Mucosa of stomach (tissue), 1 donor: Measurements from ENCODE around the gene CELF1.
"Not testable (repeated sequence)": the region's sequence is repeated elsewhere in the genome, so short reads cannot be mapped to it uniquely, and the experiment has no call there.

Source experiments
- H3K27me3 ChIP-seq: one replicate; pipeline ENCODE4 v1.7.0; 2013; ENCODE audit warnings: mild to moderate bottlenecking, low read length; ENCODE audit not compliant: control insufficient read depth, insufficient read depth
- H3K36me3 ChIP-seq: one replicate; pipeline ENCODE4 v1.7.0; 2013; ENCODE audit warnings: low read length; ENCODE audit not compliant: control insufficient read depth, insufficient read depth
- H3K4me1 ChIP-seq: one replicate; pipeline ENCODE4 v1.7.0; 2013; ENCODE audit warnings: mild to moderate bottlenecking, low read length; ENCODE audit not compliant: control insufficient read depth, insufficient read depth
- H3K4me3 ChIP-seq: one replicate; pipeline ENCODE4 v1.7.0; 2013; ENCODE audit warnings: low read length
- H3K9ac ChIP-seq: one replicate; pipeline ENCODE4 v1.7.0; 2013; ENCODE audit warnings: mild to moderate bottlenecking, low read length, moderate library complexity
- H3K9me3 ChIP-seq: one replicate; pipeline ENCODE4 v1.7.0; 2013; ENCODE audit warnings: mild to moderate bottlenecking, low read length, moderate library complexity; ENCODE audit not compliant: control insufficient read depth
- donor health status: Pancreatic carcinoma.

The CELF1 gene

DNA sequence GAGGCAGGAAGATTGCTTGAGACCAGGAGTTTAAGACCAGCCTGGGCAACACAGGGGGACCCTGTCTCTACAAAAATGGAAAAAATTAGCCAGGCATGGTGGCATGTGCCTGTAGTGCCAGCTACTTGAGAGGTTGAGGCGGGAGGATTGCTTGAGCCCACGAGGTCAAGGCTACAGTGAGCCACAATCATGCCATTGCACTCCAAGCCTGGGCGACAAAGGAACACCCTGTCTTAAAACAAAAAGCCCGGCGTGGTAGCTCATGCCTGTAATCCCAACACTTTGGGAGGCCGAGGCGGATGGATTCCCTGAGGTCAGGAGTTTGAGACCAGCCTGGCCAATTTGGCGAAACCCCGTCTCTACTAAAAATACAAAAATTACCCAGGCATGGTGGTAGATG lies 22.2 kb downstream of the CELF1 start:
- H3K9me3 ChIP-seq, H3K4me3 ChIP-seq, H3K4me1 ChIP-seq: not testable (repeated sequence)

DNA sequence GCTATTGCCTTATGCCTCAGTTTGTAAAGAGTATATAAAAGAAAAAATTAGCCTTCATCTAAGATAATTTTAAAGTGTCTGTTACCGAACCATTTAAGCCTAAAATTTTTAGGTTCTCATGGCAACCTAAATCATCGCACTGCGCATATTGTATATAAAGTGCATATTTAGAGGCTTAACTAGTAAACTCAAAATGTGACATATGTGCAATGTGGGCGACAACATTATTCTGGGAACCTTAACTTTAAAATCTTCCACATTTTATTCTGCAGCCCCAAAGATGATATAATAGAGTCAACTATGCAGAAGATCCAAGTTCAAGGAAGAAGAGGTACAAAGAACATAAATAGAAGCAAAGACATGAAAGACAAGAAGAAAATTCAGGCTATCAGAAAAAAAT lies 23.0 kb downstream of the CELF1 start:
- no peaks in the 10 kb centered on the region for H3K27me3 ChIP-seq
- no peaks in the 10 kb centered on the region for H3K9me3 ChIP-seq
- H3K36me3 ChIP-seq, result no peaks in the 10 kb centered on the region
- H3K4me1 ChIP-seq, result peaks cover 7% of the 10 kb centered on the region
- no peak overlapping the region for H3K9ac ChIP-seq
- no peak overlapping the region for H3K4me3 ChIP-seq

More for the DNA sequence above, 22.2 kb downstream of the CELF1 start:
- H3K27me3 ChIP-seq, H3K9ac ChIP-seq, H3K36me3 ChIP-seq: not testable (repeated sequence)

DNA sequence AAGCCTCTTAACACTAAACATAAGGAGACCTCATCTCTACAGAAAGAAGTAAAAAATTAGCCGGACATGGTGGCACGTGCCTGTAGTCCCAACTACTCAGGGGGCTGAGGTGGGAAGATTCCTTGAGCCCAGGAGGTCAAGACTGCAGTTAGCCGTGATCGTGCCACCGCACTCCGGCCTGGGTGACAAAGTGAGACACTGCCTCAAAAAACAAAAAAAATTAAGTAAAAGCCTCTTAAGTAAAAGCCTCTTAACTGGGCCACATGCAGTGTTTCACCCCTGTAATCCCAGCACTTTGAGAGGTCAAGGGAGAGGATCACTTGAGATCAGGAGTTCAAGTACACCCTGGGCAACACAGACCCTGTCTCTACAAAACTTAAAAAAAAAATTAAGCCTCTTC lies 25.7 kb downstream of the CELF1 start:
- Histone ChIP-seq H3K4me1 (peaks cover 28% of the 10 kb centered on the region), H3K9me3 (no peaks in the 10 kb centered on the region), H3K36me3 (no peaks in the 10 kb centered on the region), H3K4me3 (no peak overlapping the region), H3K27me3 (no peaks in the 10 kb centered on the region), H3K9ac (no peak overlapping the region)

DNA sequence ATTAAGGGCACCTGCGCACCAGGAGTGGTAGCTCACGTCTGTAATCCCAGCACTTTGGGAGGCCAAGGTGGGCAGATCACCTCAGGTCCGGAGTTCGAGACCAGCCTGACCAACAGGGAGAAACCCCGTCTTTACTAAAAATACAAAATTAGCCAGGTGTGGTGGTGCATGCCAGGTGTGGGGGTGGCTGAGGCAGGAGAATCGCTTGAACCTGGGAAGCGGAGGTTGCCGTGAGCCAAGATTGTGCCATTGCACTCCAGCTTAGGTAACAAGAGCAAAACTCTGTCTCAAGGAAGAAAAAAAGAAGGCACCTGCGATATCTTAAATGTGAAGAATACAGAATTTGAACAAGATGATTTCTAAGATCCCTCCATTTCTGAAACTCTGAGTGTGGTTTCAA lies 26.9 kb downstream of the CELF1 start:
- H3K4me3 ChIP-seq, H3K9me3 ChIP-seq, H3K36me3 ChIP-seq, H3K27me3 ChIP-seq, H3K9ac ChIP-seq: not testable (repeated sequence)
- H3K4me1 ChIP-seq, result peaks cover 28% of the 10 kb centered on the region

DNA sequence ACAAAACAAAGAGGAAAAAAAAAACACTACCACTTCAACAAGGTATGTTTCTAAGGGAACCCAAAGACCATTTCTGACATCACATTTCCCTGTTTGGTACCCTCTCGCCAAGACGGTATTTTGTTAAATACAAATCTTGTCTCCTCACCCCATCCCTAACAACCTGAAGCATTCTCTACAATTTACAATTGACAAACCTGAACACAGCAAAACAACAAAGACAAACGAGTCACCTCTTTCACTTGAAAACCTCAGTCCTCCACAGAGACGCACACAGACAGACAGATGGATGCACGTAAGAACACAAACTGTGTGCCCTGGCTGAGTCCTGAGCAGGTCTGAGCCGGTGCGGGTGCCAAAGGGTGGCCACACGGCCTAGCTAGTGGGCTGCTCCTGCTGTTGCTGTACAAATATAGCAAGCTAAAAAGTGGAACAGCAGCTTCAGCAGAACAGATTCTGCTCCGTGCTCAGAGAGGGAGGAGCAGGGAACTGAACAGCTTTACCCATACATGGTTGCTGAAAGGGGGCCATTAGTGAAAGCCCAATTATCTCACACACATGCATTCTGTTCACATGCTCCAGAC lies 28.5 kb downstream of the CELF1 start:
- Histone ChIP-seq H3K4me3 (no peak overlapping the region), H3K4me1 (peaks cover 22% of the 10 kb centered on the region), H3K27me3 (no peaks in the 10 kb centered on the region), H3K36me3 (no peaks in the 10 kb centered on the region), H3K9me3 (no peaks in the 10 kb centered on the region), H3K9ac (no peak overlapping the region)

DNA sequence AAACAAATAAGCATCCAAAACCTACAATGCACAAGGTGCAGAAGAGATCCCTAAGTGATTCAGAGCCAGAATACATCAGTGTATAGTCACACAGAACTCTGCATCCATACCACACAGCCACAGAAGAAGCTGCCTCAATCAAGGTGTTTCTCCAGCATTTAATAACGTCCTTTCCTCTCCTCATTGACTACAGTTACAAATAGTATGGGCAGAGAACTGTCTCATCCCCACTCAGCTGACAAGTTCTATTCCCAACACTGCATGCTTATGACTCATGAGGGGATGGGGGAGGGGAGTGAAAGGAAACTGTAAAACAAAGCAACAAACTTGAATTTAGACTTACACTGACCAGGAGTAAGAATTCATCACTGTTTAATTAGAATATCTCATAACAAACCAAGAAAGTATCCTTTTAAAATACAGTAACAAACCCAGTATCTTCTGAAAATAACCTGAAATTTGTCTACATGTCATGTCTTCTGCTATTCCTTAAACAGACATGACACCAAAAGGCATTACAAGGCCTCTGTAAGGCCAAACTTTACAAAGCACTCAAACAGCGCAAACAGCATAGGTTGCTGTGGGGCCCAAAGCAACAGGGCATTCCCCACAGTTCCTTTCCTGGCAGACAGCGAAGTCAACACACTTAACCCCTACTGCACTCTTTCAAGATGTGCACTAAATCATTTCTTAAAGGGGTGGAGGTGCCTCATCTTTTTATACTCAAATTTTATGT lies 29.3 kb downstream of the CELF1 start:
- Histone ChIP-seq H3K9me3 (no peaks in the 10 kb centered on the region), H3K27me3 (no peaks in the 10 kb centered on the region), H3K36me3 (no peaks in the 10 kb centered on the region), H3K9ac (no peak overlapping the region), H3K4me1 (peaks cover 24% of the 10 kb centered on the region), H3K4me3 (no peak overlapping the region)

DNA sequence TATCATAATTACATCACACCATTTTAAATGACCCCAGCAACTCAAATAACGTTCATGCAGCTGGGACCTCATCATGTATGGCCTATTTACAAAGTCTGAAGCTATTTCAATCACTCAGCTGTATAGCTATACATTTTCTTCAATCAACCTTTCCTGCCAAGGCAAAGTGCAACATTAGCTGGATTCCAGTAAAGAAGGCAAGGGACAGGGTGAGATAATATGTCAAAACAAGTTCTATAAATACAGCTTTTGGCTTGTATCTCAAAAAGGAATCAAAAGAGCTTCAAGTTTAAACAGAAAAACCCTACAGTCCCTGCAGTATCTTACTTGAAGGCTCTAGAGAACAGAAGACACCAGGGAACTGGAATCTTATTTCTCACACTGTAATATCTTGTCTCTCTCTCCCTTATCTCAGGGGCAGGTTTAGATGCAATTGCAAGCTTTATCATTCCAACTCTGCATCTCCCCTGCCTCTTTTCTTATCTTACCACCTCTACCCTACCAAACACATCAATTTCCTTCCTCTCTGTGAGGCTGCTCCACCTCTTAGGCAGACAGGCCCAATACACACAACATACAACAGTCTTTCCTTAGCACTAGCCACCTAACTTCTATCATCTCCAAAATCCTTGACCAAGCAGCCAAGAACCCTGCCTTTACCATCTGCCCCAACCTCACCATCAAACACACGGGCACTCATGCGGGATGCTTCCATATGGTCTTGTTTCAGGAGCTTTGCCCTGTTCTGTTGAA lies 34.5 kb downstream of the CELF1 start:
- Histone ChIP-seq H3K9ac (no peak overlapping the region), H3K27me3 (no peaks in the 10 kb centered on the region), H3K9me3 (no peaks in the 10 kb centered on the region), H3K4me3 (no peak overlapping the region), H3K4me1 (peaks cover 34% of the 10 kb centered on the region), H3K36me3 (no peaks in the 10 kb centered on the region)

DNA sequence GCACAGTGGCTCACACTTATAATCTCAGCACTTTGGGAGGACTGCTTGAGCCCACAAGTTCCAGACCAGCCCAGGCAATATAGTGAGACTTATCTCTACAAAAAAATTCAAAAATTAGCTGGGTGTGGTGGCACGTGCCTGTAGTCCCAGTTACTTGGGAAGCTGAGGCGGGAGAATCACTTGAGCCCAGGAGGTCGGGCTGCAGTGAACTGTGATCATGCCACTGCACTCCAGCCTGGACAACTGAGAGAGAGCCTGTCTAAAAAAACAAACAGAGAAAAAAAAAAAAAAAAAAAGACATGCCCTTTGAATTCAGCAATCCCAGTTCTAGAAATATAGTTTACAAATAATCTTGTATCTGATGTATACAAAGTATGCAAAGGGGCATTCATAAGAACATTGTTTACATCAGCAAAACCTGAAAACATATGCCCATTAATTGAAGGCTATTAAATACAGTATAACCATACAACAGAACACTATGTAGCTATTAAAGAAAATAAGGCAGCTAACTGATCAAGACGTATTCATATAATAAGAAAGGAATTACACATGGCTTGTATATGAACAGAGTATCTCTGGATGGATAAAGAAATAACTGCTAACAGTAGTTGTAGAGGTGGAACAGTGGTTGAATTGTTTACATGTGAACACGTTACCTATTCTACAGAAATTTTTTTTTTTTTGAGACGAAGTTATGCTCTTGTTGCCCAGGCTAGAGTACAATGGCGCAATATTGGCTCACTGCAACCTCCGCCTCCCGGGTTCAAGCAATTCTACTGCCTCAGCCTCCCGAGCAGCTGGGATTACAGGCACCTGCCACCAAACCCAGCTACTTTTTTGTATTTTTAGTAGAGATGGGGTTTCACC lies 35.7 kb downstream of the CELF1 start:
- no peak overlapping the region for H3K9ac ChIP-seq
- no peaks in the 10 kb centered on the region for H3K9me3 ChIP-seq
- no peaks in the 10 kb centered on the region for H3K27me3 ChIP-seq
- no peaks in the 10 kb centered on the region for H3K36me3 ChIP-seq
- peaks cover 32% of the 10 kb centered on the region for H3K4me1 ChIP-seq
- no peak overlapping the region for H3K4me3 ChIP-seq

DNA sequence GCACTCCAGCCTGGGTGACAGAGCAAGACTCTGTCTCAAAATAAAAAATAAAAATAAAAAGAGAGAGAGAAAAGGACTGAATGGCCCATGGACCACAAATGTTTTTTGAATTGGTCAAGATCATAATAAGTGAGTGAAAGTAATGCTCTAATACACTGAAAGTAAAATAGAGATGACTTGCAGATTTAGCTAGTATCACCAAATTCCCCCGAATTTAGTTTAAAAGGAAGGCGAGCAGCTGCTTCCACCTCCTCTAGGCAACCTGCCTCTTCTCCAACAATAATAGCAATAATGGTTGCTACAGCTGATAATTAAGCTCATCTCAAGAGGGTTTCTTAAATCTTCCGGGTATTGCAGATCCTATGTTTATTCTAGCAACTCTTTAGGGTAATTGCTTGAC lies 36.8 kb downstream of the CELF1 start:
- Histone ChIP-seq H3K4me1 (peaks cover 32% of the 10 kb centered on the region), H3K36me3 (no peaks in the 10 kb centered on the region), H3K4me3 (no peak overlapping the region), H3K27me3 (no peaks in the 10 kb centered on the region), H3K9ac (no peak overlapping the region), H3K9me3 (no peaks in the 10 kb centered on the region)

DNA sequence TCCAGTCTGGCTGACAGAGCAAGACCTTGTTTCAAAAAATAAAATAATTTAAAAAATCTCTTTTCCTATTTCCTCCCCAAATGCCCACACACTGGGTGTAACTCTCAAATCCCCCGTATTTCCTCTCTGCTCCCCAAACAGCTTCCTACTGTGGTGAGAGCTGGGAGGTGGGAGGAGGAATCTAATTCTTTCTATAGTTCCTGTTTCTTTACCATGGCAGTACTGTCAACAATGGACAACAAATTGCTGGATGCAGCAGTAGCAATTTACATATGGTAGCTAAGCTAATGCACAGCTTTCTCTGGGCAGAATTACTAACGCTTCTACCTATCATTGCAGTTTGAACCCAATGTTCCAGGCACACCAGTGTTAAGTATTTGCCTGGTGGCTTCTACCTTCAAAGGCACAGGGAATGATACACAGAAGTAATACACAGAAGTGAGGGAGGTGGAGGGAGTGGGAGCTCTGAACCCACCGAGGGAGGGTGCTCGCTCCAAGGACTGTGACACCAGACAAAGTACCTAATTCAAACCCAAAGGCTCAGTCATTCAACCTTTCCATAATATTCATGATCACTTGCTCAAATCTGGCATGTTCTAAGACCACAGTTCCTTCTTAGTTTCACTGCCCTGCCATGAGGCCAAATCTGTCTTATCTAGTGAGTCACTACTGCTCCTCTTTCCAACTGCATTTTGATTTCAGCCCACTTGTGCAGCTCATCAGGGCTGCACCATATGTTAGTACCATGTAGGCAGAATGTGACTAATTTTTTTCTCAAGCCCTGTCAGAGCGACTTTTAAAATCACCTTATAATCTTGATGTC lies 37.9 kb downstream of the CELF1 start:
- Histone ChIP-seq H3K9ac (no peak overlapping the region), H3K4me1 (peaks cover 38% of the 10 kb centered on the region), H3K27me3 (no peaks in the 10 kb centered on the region), H3K9me3 (no peaks in the 10 kb centered on the region), H3K4me3 (no peak overlapping the region), H3K36me3 (no peaks in the 10 kb centered on the region)

DNA sequence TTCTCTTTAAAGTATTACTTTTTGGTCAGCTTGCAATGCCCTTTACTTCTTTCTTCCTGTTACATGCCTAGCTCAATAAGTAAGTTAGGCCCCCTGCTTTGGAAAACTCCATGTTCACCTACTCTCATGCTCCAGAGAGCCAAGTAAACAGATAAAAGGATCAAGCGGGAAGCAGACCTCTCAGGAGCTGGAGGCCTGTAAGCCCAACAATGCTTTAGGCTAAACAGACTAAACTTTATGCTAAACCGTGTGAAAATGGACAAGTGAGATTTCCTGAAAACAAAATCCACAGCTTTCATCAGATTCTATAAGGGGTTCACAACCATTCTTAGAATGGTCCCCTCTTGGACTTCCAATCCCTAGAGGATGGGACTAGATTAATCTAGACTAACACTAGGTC lies 40.2 kb downstream of the CELF1 start:
- Histone ChIP-seq H3K36me3 (no peaks in the 10 kb centered on the region), H3K4me3 (no peak overlapping the region), H3K27me3 (no peaks in the 10 kb centered on the region), H3K4me1 (peaks cover 49% of the 10 kb centered on the region), H3K9ac (no peak overlapping the region), H3K9me3 (no peaks in the 10 kb centered on the region)
